GM13976 (cell line): Measurements from ENCODE around the gene GRK5.
"Not testable (repeated sequence)": the region's sequence is repeated elsewhere in the genome, so short reads cannot be mapped to it uniquely, and the experiment has no call there.

Source experiments
- DNase-seq: peaks from one replicate; pipeline ENCODE4 v3.0.0; 2012; ENCODE audit warnings: low spot score
- CTCF ChIP-seq: IDR thresholded peaks from 2 replicates; pipeline ENCODE4 v1.5.1; 2012; ENCODE audit warnings: borderline replicate concordance, mild to moderate bottlenecking; ENCODE audit not compliant: insufficient read depth; ENCODE audit errors: extremely low read depth, missing control alignments, control extremely low read depth
- in situ Hi-C: fragments of 300-500 bp; cut with MboI; formaldehyde crosslinking; loops from one replicate; pipeline ENCODE4 v1.12.0; 2022; ENCODE audit warnings: low sequenced_read_pairs, mixed read lengths, inconsistent platforms; ENCODE audit not compliant: unreplicated experiment

Gene GRK5

GRCh38 chr10:119233123-119233820, 25.9 kb downstream of the GRK5 start:
- no peak for DNase-seq
- TF ChIP-seq CTCF = no peak
- in situ Hi-C loops = no loop called here

GRCh38 chr10:119233821-119234220, 26.4 kb downstream of the GRK5 start:
- no peak for TF ChIP-seq CTCF
- no peak for DNase-seq
- in situ Hi-C loops = no loop called here

- in situ Hi-C loops = no loop called here
- DNase-seq = no peak
- no peak for TF ChIP-seq CTCF
Observed at GRCh38 chr10:119235356-119235755, 28.0 kb downstream of the GRK5 start.

GRCh38 chr10:119237722-119238436, 30.5 kb downstream of the GRK5 start:
- no peak for TF ChIP-seq CTCF
- in situ Hi-C loops = no loop called here
- DNase-seq = no peak

- in situ Hi-C loops = no loop called here
- no peak for TF ChIP-seq CTCF
Observed at GRCh38 chr10:119238577-119238976, 31.2 kb downstream of the GRK5 start.

GRCh38 chr10:119239015-119239414, 31.6 kb downstream of the GRK5 start:
- in situ Hi-C loops, DNase-seq: not testable (repeated sequence)

More at GRCh38 chr10:119238577-119238976, 31.2 kb downstream of the GRK5 start:
- no peak for DNase-seq

GRCh38 chr10:119239630-119240029, 32.3 kb downstream of the GRK5 start:
- in situ Hi-C loops, DNase-seq: not testable (repeated sequence)

GRCh38 chr10:119241066-119241465, 33.7 kb downstream of the GRK5 start:
- in situ Hi-C loops = no loop called here
- DNase-seq = no peak
- no peak for TF ChIP-seq CTCF
